Measurements from ENCODE around the gene ZKSCAN8.

GRCh38 chr6:28167068-28167467 lies 25.4 kb downstream of the ZKSCAN8 start:
- TF ChIP-seq EZH2 (IDR thresholded peaks at IDR 0.05) (no peak), POLR2AphosphoS5 (IDR thresholded peaks at IDR 0.05; ENCODE audit: borderline replicate concordance, low read depth, low read length) (no peak)

Measured in SK-N-MC (cell line).